ENCODE results near the gene DNM1. TPM values are rescaled to one million over a fixed set of nuclear protein-coding genes. Genes with fewer than 3 reads are reported as not detected.

DNM1 gene
- total RNA-seq, 4 donors from 2014 or later, result 4.3 to 18.9 (median 10.1) TPM

GRCh38 chr9:128191406-128192046, 11.7 kb upstream of the DNM1 start, which contains the start of gene CIZ1:
Gene CIZ1 (minus strand): TSS chr9:128191572. CDS start chr9:128190857, 715 bp downstream.
- TF ChIP-seq POLR2AphosphoS5 (IDR thresholded peaks at IDR 0.05) (peak in 1 of 3 donors; percentile 29), CTCF (IDR thresholded peaks at IDR 0.05) (peak; percentile 23 to 91), POLR2A (IDR thresholded peaks at IDR 0.05) (peak in 1 of 2 donors; percentile 35), EP300 (IDR thresholded peaks at IDR 0.05) (no peak)
- Histone ChIP-seq H3K27me3 (no peaks in the 10 kb centered on the region), H3K4me3 (peak within 1 kb of the TSS; percentile 92), H3K9me3 (no peaks in the 10 kb centered on the region), H3K27ac (peak within 1 kb of the TSS; percentile 94), H3K4me1 (peaks cover 38% of the 10 kb centered on the region), H3K36me3 (peaks cover 22% of the 10 kb centered on the region)
- DNase-seq (ENCODE audit: low spot score in 2 of 2), result peak; percentile 85 to 91
- WGBS, result under 1% methylated on average over 31 of the region's 71 CpGs

- Histone ChIP-seq H3K4me3 (peak overlapping the region; percentile 92), H3K36me3 (peaks cover 12% of the 10 kb centered on the region), H3K9me3 (no peaks in the 10 kb centered on the region), H3K27me3 (no peaks in the 10 kb centered on the region), H3K27ac (peak overlapping the region; percentile 94), H3K4me1 (peaks cover 38% of the 10 kb centered on the region)
- TF ChIP-seq POLR2AphosphoS5 (IDR thresholded peaks at IDR 0.05), result peak in 2 of 3 donors; percentile 62 to 69
- TF ChIP-seq CTCF (IDR thresholded peaks at IDR 0.05), result peak in 1 of 2 donors; percentile 23
- peak in 1 of 2 donors; percentile 49 for TF ChIP-seq POLR2A (IDR thresholded peaks at IDR 0.05)
- no peak for TF ChIP-seq EP300 (IDR thresholded peaks at IDR 0.05)
- WGBS, result 14% methylated on average over 42 of the region's 56 CpGs
- DNase-seq (ENCODE audit: low spot score in 2 of 2), result peak; percentile 91 to 94
Observed at GRCh38 chr9:128192601-128193371, 10.4 kb upstream of the DNM1 start.

DNA sequence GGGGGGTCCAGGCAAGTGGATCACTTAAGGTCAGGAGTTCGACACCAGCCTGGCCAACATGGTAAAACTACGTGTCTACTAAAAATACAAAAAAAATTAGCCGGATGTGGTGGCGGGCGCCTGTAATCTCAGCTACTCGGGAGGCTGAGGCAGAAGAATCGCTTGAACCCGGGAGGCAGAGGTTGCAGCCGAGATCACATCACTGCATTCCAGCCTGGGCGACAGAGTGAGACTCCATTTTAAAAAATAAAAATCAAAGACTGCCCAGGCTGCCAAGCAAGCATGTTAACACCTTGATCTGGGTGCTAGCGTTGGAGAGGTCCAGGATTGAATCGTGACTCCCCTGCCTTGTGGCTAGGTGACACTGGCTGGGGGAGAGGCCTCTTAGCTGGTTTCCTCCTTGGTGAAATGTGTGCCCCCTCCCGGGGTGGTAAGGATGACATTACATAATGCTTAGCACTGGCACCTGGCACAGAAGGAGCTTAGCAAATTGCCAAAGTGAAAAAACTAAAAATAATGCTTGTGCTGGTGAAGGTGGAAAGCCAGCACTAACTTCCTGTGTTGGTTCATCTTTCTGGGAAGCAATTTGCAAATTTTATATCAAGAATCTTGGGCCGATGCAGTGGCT, 9.6 kb upstream of the DNM1 start:
- Histone ChIP-seq H3K27ac (peak overlapping the region; percentile 94), H3K4me3 (no peak overlapping the region), H3K27me3 (no peaks in the 10 kb centered on the region), H3K36me3 (peaks cover 8% of the 10 kb centered on the region), H3K9me3 (no peaks in the 10 kb centered on the region), H3K4me1 (peaks cover 36% of the 10 kb centered on the region)
- DNase-seq (ENCODE audit: low spot score in 2 of 2), result no peak
- 67% methylated on average over 14 of the region's 14 CpGs for WGBS
- TF ChIP-seq POLR2A (IDR thresholded peaks at IDR 0.05) (no peak), CTCF (IDR thresholded peaks at IDR 0.05) (no peak), POLR2AphosphoS5 (IDR thresholded peaks at IDR 0.05) (no peak), EP300 (IDR thresholded peaks at IDR 0.05) (no peak)

GRCh38 chr9:128201441-128202369, 1.5 kb upstream of the DNM1 start:
- TF ChIP-seq POLR2A (IDR thresholded peaks at IDR 0.05) (no peak), CTCF (IDR thresholded peaks at IDR 0.05) (no peak), EP300 (IDR thresholded peaks at IDR 0.05) (no peak), POLR2AphosphoS5 (IDR thresholded peaks at IDR 0.05) (no peak)
- no peak overlapping the region for H3K4me3 ChIP-seq
- 85% methylated on average over 13 of the region's 13 CpGs for WGBS

More at GRCh38 chr9:128201441-128202369, 1.5 kb upstream of the DNM1 start:
- Histone ChIP-seq H3K27ac (no peak overlapping the region), H3K36me3 (no peaks in the 10 kb centered on the region), H3K27me3 (peaks cover 8% of the 10 kb centered on the region), H3K4me1 (peaks cover 22% of the 10 kb centered on the region), H3K9me3 (no peaks in the 10 kb centered on the region)
- no peak for DNase-seq (ENCODE audit: low spot score in 2 of 2)
